ENCODE results near the gene POLR1A. TPM values are rescaled to one million over a fixed set of nuclear protein-coding genes. Genes with fewer than 3 reads are reported as not detected.

POLR1A gene
- total RNA-seq, 4 donors from 2014 or later = 10.9 to 38.8 (median 17.7) TPM

DNA sequence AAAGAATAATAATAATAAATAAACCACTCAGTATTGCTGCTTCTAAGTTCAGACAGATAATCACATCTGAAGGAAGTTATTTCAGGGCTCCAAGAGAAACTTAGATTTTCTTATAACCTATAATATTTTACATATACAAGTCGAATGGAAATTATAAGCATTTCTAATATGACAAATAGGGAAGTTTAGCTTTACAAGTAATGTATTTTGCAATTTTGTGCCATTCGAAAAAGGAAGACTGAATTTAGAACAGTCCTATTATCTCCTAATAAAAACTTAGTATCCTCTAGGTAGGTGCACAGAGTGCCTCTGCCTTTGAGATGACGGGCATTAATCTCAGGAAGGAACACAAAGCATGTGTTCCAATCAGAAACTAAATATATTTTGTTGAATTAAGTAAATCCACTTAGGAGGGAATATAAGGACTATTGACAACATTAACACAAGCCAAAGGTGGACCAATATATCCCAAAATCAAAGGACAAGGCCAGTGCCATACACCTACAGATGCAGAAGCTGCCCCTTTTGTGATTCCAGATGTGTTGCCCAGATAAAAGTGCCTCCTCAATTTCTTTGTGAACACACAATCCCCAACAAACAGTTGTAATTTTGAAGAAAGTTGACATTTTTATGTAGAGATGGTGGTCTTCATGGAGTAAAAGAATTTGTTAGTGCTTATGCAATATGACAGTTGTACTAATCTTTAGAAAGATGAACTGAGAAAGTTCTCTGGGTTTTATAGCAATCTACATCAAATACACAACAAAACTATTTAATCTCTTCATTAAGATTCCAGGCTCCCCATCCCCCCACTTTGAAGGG, 37.0 kb upstream of the POLR1A start:
- Histone ChIP-seq H3K9me3 (no peaks in the 10 kb centered on the region), H3K4me3 (no peak overlapping the region), H3K27ac (no peak overlapping the region), H3K4me1 (no peaks in the 10 kb centered on the region), H3K36me3 (no peaks in the 10 kb centered on the region), H3K27me3 (no peaks in the 10 kb centered on the region)
- no peak for TF ChIP-seq POLR2A (IDR thresholded peaks at IDR 0.05)
- TF ChIP-seq CTCF (IDR thresholded peaks at IDR 0.05) = no peak
- DNase-seq = no peak
- intact Hi-C loops (cut with DNase I; ENCODE audit: low total_unique reads) = no loop called here

- no peaks in the 10 kb centered on the region for H3K27me3 ChIP-seq
- no peak for DNase-seq
- H3K36me3 ChIP-seq = no peaks in the 10 kb centered on the region
- no peaks in the 10 kb centered on the region for H3K9me3 ChIP-seq
- intact Hi-C loops (cut with DNase I; ENCODE audit: low total_unique reads) = no loop called here
- TF ChIP-seq POLR2A (IDR thresholded peaks at IDR 0.05) (no peak), CTCF (IDR thresholded peaks at IDR 0.05) (no peak)
- H3K4me1 ChIP-seq = no peaks in the 10 kb centered on the region
- no peak overlapping the region for H3K27ac ChIP-seq
- no peak overlapping the region for H3K4me3 ChIP-seq
Observed at GRCh38 chr2:86140969-86141392, 35.3 kb upstream of the POLR1A start.

GRCh38 chr2:86139981-86140380, 34.3 kb upstream of the POLR1A start:
- no peaks in the 10 kb centered on the region for H3K4me1 ChIP-seq
- no peak overlapping the region for H3K4me3 ChIP-seq
- no peak overlapping the region for H3K27ac ChIP-seq
- intact Hi-C loops (cut with DNase I; ENCODE audit: low total_unique reads) = no loop called here
- H3K9me3 ChIP-seq = no peaks in the 10 kb centered on the region
- no peak for DNase-seq
- TF ChIP-seq CTCF (IDR thresholded peaks at IDR 0.05) = no peak
- no peak for TF ChIP-seq POLR2A (IDR thresholded peaks at IDR 0.05)
- H3K27me3 ChIP-seq = no peaks in the 10 kb centered on the region
- no peaks in the 10 kb centered on the region for H3K36me3 ChIP-seq

- DNase-seq = no peak
- Histone ChIP-seq H3K27me3 (no peaks in the 10 kb centered on the region), H3K27ac (no peak overlapping the region), H3K4me3 (no peak overlapping the region), H3K4me1 (no peaks in the 10 kb centered on the region), H3K9me3 (no peaks in the 10 kb centered on the region), H3K36me3 (peaks cover 0 to 2% of the 10 kb centered on the region in 2 donors)
- intact Hi-C loops (cut with DNase I; ENCODE audit: low total_unique reads) = no loop called here
- TF ChIP-seq CTCF (IDR thresholded peaks at IDR 0.05) (no peak), POLR2A (IDR thresholded peaks at IDR 0.05) (no peak)
Observed at GRCh38 chr2:86138736-86139625, 33.3 kb upstream of the POLR1A start.

DNA sequence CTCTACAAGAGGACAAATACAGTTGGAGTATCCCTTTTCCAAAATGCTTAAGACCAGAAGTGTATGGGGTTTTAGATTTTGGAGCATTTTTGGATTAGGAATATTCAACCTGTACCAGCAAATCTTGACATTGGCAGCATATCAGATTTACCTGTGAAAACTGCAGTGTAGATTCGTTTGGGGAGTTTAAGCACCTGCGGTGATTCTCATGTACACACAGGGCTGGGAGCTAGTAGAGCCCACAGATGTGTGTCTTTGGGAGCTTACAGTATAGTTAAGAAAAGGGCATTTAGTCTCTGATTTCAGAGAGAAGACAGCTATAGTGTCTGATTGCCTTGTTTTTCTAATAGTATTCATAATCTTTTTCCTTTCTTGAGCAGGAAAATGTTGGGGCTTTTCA, 30.5 kb upstream of the POLR1A start:
- H3K36me3 ChIP-seq = peaks cover 0 to 3% of the 10 kb centered on the region in 2 donors
- no peaks in the 10 kb centered on the region for H3K9me3 ChIP-seq
- DNase-seq = no peak
- intact Hi-C loops (cut with DNase I; ENCODE audit: low total_unique reads) = no loop called here
- H3K27ac ChIP-seq = no peak overlapping the region
- H3K27me3 ChIP-seq = no peaks in the 10 kb centered on the region
- TF ChIP-seq CTCF (IDR thresholded peaks at IDR 0.05) (no peak), POLR2A (IDR thresholded peaks at IDR 0.05) (no peak)
- H3K4me3 ChIP-seq = no peak overlapping the region
- H3K4me1 ChIP-seq = no peaks in the 10 kb centered on the region
